ENCODE results near the gene PLXNA4.

The PLXNA4 gene

DNA sequence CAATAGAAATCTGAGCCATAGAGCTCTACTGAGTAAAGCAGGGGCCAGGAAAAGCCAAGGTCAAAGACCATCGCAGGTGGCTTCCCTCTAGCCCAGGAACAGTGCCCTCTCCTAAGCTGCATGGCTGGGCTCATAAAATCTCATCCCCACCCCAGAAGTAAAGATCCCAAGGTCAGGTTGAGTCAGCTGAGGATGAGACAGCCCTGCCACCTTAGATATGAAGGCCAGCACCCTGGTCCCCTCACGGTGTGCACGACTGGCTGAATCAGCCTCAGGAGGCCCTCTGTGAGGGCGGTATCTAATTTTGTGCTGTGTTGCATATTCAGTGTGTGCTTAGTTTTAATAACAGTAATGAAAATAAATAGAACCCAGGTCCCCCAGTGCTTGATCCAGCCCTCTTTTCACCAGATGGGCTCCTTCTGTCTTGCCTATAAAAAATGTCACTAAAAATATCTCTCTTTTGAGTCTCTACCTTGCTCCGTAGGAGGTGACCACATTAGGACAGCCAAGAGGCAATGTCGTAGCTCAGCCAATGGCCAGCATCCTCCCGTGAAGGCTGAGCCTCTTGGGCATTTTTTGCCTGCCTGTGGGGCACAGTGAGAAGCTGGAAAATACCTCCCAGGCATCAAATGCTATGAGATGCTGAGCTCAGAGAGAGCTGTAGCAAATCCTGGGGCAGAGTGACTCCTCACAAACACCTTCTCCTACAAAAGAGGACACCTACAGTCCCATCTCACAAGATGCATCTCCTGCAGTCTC is 424.0 kb downstream of the PLXNA4 start:
- Histone ChIP-seq H3K27me3 (ENCODE audit: insufficient read depth, low read length) (no peaks in the 10 kb centered on the region), H3K9me3 (ENCODE audit: low read length) (no peaks in the 10 kb centered on the region), H3K36me3 (ENCODE audit: insufficient read depth, low read length) (no peaks in the 10 kb centered on the region), H2AFZ (ENCODE audit: low read length) (no peak overlapping the region), H3K9me2 (ENCODE audit: low read depth, low read length) (no peaks in the 10 kb centered on the region), H3K4me2 (ENCODE audit: low read length) (no peak overlapping the region), H3K4me1 (ENCODE audit: insufficient read depth, low read length, severe bottlenecking) (no peaks in the 10 kb centered on the region), H3F3A (ENCODE audit: insufficient read depth, low read length) (no peaks in the 10 kb centered on the region), H3K27ac (ENCODE audit: low read depth, low read length, poor library complexity, severe bottlenecking) (no peak overlapping the region), H4K20me1 (ENCODE audit: insufficient read depth, low read length) (no peaks in the 10 kb centered on the region), H3K4me3 (ENCODE audit: low read depth, low read length, poor library complexity, severe bottlenecking) (no peak overlapping the region), H3K79me2 (ENCODE audit: insufficient read depth, low read length) (no peaks in the 10 kb centered on the region), H3K9ac (ENCODE audit: low read length) (no peak overlapping the region)
- TF ChIP-seq, protein P1, sequence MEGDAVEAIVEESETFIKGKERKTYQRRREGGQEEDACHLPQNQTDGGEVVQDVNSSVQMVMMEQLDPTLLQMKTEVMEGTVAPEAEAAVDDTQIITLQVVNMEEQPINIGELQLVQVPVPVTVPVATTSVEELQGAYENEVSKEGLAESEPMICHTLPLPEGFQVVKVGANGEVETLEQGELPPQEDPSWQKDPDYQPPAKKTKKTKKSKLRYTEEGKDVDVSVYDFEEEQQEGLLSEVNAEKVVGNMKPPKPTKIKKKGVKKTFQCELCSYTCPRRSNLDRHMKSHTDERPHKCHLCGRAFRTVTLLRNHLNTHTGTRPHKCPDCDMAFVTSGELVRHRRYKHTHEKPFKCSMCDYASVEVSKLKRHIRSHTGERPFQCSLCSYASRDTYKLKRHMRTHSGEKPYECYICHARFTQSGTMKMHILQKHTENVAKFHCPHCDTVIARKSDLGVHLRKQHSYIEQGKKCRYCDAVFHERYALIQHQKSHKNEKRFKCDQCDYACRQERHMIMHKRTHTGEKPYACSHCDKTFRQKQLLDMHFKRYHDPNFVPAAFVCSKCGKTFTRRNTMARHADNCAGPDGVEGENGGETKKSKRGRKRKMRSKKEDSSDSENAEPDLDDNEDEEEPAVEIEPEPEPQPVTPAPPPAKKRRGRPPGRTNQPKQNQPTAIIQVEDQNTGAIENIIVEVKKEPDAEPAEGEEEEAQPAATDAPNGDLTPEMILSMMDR (IDR thresholded peaks at IDR 0.05; ENCODE audit: low read length): no peak
- no peak for TF ChIP-seq EZH2 (IDR thresholded peaks at IDR 0.05; ENCODE audit: borderline replicate concordance, low read length)

DNA sequence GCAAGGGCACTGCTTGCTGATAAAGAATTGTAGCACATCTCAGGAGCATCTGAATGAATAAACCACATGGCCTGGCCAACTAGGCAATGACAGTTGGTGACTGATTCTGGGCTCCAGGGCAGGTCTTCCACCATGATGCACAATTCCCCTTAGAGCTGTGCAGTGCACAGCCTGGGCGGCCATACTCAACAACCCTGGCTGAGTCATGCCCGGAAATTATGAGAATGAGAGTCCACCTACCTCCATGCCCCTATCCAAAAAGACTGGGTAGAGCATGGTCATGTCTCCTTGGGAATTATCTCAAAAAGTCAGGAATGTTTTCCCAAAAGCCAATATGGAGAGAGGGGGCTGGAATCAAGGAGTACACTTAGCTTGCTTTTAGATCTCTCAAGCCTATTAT is 425.6 kb downstream of the PLXNA4 start:
- H3K4me1 ChIP-seq (ENCODE audit: insufficient read depth, low read length, severe bottlenecking): no peaks in the 10 kb centered on the region
- no peaks in the 10 kb centered on the region for H4K20me1 ChIP-seq (ENCODE audit: insufficient read depth, low read length)
- no peak overlapping the region for H2AFZ ChIP-seq (ENCODE audit: low read length)
- H3K27me3 ChIP-seq (ENCODE audit: insufficient read depth, low read length): peaks cover 7% of the 10 kb centered on the region; the same call in 1 of the 2 replicates
- TF ChIP-seq EZH2 (IDR thresholded peaks at IDR 0.05; ENCODE audit: borderline replicate concordance, low read length): no peak
- TF ChIP-seq, protein P1 (IDR thresholded peaks at IDR 0.05; ENCODE audit: low read length): no peak
- H3K9me2 ChIP-seq (ENCODE audit: low read depth, low read length): no peaks in the 10 kb centered on the region
- H3K79me2 ChIP-seq (ENCODE audit: insufficient read depth, low read length): no peaks in the 10 kb centered on the region
- no peak overlapping the region for H3K4me3 ChIP-seq (ENCODE audit: low read depth, low read length, poor library complexity, severe bottlenecking)
- H3F3A ChIP-seq (ENCODE audit: insufficient read depth, low read length): no peaks in the 10 kb centered on the region
- H3K4me2 ChIP-seq (ENCODE audit: low read length): no peak overlapping the region
- no peak overlapping the region for H3K27ac ChIP-seq (ENCODE audit: low read depth, low read length, poor library complexity, severe bottlenecking)
- no peaks in the 10 kb centered on the region for H3K36me3 ChIP-seq (ENCODE audit: insufficient read depth, low read length)
- H3K9ac ChIP-seq (ENCODE audit: low read length): no peak overlapping the region
- H3K9me3 ChIP-seq (ENCODE audit: low read length): no peaks in the 10 kb centered on the region

DNA sequence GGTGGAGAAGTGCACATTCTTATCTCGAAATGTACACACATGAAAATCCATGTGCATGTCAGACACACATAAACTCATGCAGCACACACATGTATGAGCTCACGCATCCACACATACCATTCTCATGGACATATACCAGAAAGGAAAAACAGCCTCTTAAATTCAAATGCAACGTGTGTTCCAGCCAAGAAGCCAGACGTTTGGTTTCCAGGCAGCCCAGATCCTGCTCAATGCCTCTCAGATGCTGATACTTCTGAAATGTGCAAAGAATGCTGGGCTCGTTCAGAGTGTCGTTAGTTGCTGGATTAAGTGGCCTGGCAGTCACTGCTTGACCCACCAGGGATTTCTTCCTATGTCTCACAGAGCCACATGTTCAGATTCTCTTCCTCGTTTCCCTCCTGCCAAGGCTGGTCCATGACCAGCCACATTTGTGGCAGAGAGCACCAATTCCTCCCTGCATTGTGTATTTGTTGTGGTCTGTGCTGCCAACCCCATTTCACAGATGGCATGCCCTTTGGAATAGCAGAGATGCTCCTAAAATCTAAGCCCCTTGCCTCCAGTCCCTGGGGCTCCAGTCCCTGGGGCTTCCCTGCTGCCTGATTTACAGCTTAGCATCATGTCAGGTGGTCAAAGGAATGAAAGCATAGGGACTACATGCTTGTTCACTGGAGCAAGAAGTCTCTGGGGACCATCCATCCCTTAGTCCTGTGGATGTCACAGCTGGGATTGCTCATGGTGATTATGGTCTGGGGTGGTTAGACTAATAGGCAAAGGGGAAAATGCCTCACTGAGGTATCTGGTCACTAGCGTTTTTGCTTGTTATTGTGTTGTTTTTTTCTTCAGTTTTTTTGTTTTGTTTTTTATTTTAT is 426.6 kb downstream of the PLXNA4 start:
- H3F3A ChIP-seq (ENCODE audit: insufficient read depth, low read length): no peaks in the 10 kb centered on the region
- no peaks in the 10 kb centered on the region for H3K4me1 ChIP-seq (ENCODE audit: insufficient read depth, low read length, severe bottlenecking)
- TF ChIP-seq EZH2 (IDR thresholded peaks at IDR 0.05; ENCODE audit: borderline replicate concordance, low read length): no peak
- TF ChIP-seq, protein P1 (IDR thresholded peaks at IDR 0.05; ENCODE audit: low read length): no peak
- no peaks in the 10 kb centered on the region for H3K36me3 ChIP-seq (ENCODE audit: insufficient read depth, low read length)
- no peak overlapping the region for H3K27ac ChIP-seq (ENCODE audit: low read depth, low read length, poor library complexity, severe bottlenecking)
- no peak overlapping the region for H3K9ac ChIP-seq (ENCODE audit: low read length)
- no peaks in the 10 kb centered on the region for H3K9me2 ChIP-seq (ENCODE audit: low read depth, low read length)
- H3K9me3 ChIP-seq (ENCODE audit: low read length): no peaks in the 10 kb centered on the region
- no peak overlapping the region for H3K4me2 ChIP-seq (ENCODE audit: low read length)
- H3K79me2 ChIP-seq (ENCODE audit: insufficient read depth, low read length): no peaks in the 10 kb centered on the region
- no peak overlapping the region for H2AFZ ChIP-seq (ENCODE audit: low read length)
- no peak overlapping the region for H3K4me3 ChIP-seq (ENCODE audit: low read depth, low read length, poor library complexity, severe bottlenecking)
- H4K20me1 ChIP-seq (ENCODE audit: insufficient read depth, low read length): no peaks in the 10 kb centered on the region
- peaks cover 7% of the 10 kb centered on the region; the same call in 1 of the 2 replicates for H3K27me3 ChIP-seq (ENCODE audit: insufficient read depth, low read length)
